ENCODE results near the gene TBX10.

Gene TBX10

DNA sequence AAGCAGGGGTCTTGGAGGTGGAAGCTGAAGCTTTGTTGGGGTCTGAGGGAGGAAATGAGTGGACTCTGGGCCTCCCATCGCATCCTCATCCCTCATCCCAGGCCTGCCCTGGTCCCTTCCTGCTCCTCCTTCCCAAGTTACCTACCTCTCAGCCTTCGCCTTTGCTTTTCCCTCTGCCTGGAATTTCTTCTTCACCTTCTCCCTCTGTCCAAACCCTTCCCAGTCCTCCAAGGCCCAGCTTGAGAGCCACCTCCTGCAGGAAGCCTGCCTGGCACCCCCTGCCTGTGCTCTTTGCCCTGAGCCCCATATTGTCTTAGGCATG is 7.7 kb downstream of the TBX10 start:
- Histone ChIP-seq H3K9me3 (ENCODE audit: insufficient read depth, low read length) (no peaks in the 10 kb centered on the region), H3K4me1 (ENCODE audit: insufficient read depth, insufficient read length) (peaks cover 16% of the 10 kb centered on the region), H3K9ac (ENCODE audit: insufficient read length, low read depth) (peak overlapping the region; percentile 83), H3K36me3 (ENCODE audit: insufficient read depth, insufficient read length, low read length) (peaks cover 4% of the 10 kb centered on the region), H3K27me3 (ENCODE audit: insufficient read depth, insufficient read length) (no peaks in the 10 kb centered on the region), H3K4me3 (ENCODE audit: insufficient read length, low read depth) (peak overlapping the region; percentile 53)
- no peak for TF ChIP-seq SUZ12 (IDR thresholded peaks at IDR 0.05; ENCODE audit: extremely low read depth, insufficient read depth, insufficient read length)
- DNase-seq (ENCODE audit: low read depth, low spot score) = no peak

DNA sequence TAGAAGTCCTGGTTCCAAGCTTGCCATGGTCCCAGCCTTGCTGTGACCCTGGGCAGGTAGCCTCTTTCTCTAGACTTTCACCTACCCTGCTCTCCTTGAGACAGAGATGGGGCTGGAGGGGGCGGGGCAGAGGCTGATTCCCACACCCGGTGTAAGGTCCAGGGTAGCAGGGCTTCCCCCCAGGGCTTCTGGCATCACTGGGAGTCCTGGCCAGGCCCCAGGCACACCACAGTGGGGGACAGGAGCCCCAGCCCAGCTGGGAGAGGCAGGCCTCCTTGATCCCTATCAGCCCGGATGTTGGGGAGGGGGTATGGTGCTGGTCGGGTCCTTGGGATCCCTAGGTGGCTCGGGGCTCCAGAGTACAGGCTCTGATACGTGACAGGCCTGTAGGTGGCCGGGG is 8.2 kb downstream of the TBX10 start:
- Histone ChIP-seq H3K27me3 (ENCODE audit: insufficient read depth, insufficient read length) (no peaks in the 10 kb centered on the region), H3K9me3 (ENCODE audit: insufficient read depth, low read length) (no peaks in the 10 kb centered on the region), H3K9ac (ENCODE audit: insufficient read length, low read depth) (peak overlapping the region; percentile 83), H3K4me1 (ENCODE audit: insufficient read depth, insufficient read length) (peaks cover 16% of the 10 kb centered on the region), H3K36me3 (ENCODE audit: insufficient read depth, insufficient read length, low read length) (peaks cover 4% of the 10 kb centered on the region), H3K4me3 (ENCODE audit: insufficient read length, low read depth) (peak overlapping the region; percentile 53)
- TF ChIP-seq YY1 (IDR thresholded peaks at IDR 0.05; ENCODE audit: insufficient read depth, insufficient read length) (no peak), SUZ12 (IDR thresholded peaks at IDR 0.05; ENCODE audit: extremely low read depth, insufficient read depth, insufficient read length) (no peak), ZNF274 (IDR thresholded peaks at IDR 0.05; ENCODE audit: low read depth, low read length) (no peak)
- no peak for DNase-seq (ENCODE audit: low read depth, low spot score)

DNA sequence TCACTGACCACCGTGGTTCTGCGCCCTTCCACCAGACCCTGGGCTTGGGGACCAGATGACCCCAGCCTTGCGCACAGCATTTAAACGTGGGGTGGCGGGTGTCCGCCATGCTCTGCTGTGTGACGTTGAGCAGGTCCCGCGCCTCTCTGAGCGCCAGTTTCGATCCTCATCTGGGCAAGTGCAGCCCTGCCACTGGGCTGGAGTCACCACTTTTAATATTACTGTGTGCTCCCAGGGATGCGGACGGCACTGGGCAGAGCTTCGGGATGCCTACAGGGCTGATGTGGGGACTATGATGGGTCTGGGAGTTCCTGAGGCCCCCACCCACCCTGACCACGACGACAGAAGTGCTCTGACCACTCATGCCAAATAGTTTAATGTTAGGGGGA is 8.6 kb downstream of the TBX10 start:
- no peaks in the 10 kb centered on the region for H3K27me3 ChIP-seq (ENCODE audit: insufficient read depth, insufficient read length)
- TF ChIP-seq YY1 (IDR thresholded peaks at IDR 0.05; ENCODE audit: insufficient read depth, insufficient read length) = no peak
- no peak for TF ChIP-seq SUZ12 (IDR thresholded peaks at IDR 0.05; ENCODE audit: extremely low read depth, insufficient read depth, insufficient read length)
- TF ChIP-seq ZNF274 (IDR thresholded peaks at IDR 0.05; ENCODE audit: low read depth, low read length) = no peak
- peak overlapping the region; percentile 83 for H3K9ac ChIP-seq (ENCODE audit: insufficient read length, low read depth)
- DNase-seq (ENCODE audit: low read depth, low spot score) = no peak
- peaks cover 4% of the 10 kb centered on the region for H3K36me3 ChIP-seq (ENCODE audit: insufficient read depth, insufficient read length, low read length)
- H3K9me3 ChIP-seq (ENCODE audit: insufficient read depth, low read length) = no peaks in the 10 kb centered on the region
- peak overlapping the region; percentile 53 for H3K4me3 ChIP-seq (ENCODE audit: insufficient read length, low read depth)
- peaks cover 16% of the 10 kb centered on the region for H3K4me1 ChIP-seq (ENCODE audit: insufficient read depth, insufficient read length)

DNA sequence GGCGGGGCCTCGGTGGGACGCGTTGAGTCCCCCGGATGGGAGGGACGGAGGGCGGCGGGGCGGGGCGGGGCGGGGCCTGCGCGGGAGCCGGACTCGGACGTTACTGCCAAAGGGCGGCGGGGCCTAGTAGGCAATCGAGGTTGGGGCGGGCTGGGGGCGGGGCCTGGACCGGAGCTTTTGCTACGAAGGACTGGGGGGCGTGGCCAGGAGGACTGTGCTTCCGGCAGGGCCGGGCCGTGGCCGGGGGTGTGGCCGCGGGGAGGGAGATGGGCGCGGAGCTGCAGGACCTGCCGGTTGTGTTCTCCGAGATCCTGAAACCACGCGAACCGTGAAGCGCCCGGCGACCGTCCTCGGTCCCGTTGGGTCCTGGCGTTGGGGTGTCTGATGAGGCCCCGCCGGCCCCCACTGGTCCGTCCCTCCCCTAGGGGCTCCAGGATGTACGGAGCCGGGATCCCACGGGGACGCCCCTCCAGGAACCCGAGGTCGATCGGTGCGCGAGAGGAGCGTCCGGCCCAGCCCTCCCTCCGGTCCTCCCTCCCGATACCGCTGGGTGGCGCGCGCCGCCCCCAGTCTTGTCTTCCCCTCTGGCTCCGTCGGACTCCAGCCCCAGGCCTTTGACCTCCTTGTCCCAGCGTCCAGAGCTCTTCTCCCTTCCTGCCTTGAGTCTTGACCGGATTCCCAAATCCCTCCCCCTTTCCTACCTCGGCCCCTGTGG is 9.2 kb downstream of the TBX10 start:
- Histone ChIP-seq H3K4me1 (ENCODE audit: insufficient read depth, insufficient read length) (peaks cover 16% of the 10 kb centered on the region), H3K27me3 (ENCODE audit: insufficient read depth, insufficient read length) (no peaks in the 10 kb centered on the region), H3K9me3 (ENCODE audit: insufficient read depth, low read length) (no peaks in the 10 kb centered on the region), H3K4me3 (ENCODE audit: insufficient read length, low read depth) (peak overlapping the region; percentile 53), H3K9ac (ENCODE audit: insufficient read length, low read depth) (peak overlapping the region; percentile 83), H3K36me3 (ENCODE audit: insufficient read depth, insufficient read length, low read length) (peaks cover 5% of the 10 kb centered on the region)
- TF ChIP-seq SUZ12 (IDR thresholded peaks at IDR 0.05; ENCODE audit: extremely low read depth, insufficient read depth, insufficient read length) (no peak), ZNF274 (IDR thresholded peaks at IDR 0.05; ENCODE audit: low read depth, low read length) (no peak), YY1 (IDR thresholded peaks at IDR 0.05; ENCODE audit: insufficient read depth, insufficient read length) (no peak)
- peak; percentile 96 for DNase-seq (ENCODE audit: low read depth, low spot score)

DNA sequence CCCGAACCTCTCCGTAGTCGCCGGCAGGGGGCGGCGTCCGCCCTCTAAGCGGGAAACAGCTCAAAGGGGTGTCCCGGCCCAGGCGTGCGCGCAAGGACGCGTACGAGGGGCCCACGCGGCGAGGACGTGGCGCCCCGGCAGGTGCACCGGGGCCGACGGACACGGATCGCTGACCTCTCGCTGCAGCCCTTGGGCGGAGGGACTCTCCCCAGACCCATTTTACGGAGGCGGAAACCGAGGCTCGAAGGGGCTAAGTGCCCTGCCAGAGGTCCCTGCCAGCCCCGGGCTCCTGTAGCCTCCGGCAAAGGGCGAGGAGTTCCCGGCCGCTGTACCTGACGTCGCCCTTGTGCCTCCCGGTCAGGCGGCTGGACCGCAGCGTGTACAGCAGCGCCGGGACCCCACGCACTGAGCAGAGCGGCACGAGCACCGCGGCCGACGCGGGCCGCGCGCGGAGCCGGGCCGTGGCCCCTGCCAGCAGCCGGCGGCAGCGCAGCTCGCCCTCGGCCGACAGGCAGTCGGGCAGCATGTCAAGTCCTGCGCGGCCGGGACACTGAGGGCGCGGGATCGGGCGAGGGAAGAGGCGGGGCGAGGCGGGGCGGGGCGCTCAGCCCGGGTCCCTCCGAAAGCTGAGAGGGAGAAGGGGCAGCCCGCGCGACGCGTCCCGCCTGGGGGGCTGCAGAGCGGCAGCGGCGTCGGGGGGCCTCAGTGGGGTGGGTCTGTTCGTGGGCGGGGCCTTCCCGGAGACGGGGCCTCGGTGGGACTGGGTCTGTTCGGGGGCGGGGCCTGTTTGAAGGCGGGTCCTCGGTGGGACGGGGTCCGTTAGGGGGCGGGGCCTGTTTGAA is 10.0 kb downstream of the TBX10 start, which contains the start of gene NUDT8:
TSS of gene NUDT8 (minus strand) at position 552 of the 842 bp plus-strand sequence. CDS start at position 526, 26 bp downstream.
- H3K9me3 ChIP-seq (ENCODE audit: insufficient read depth, low read length) = no peaks in the 10 kb centered on the region
- H3K4me3 ChIP-seq (ENCODE audit: insufficient read length, low read depth) = peak within 1 kb of the TSS; percentile 68
- peaks cover 7% of the 10 kb centered on the region for H3K36me3 ChIP-seq (ENCODE audit: insufficient read depth, insufficient read length, low read length)
- DNase-seq (ENCODE audit: low read depth, low spot score) = no peak
- H3K27me3 ChIP-seq (ENCODE audit: insufficient read depth, insufficient read length) = no peaks in the 10 kb centered on the region
- TF ChIP-seq YY1 (IDR thresholded peaks at IDR 0.05; ENCODE audit: insufficient read depth, insufficient read length) = no peak
- no peak for TF ChIP-seq ZNF274 (IDR thresholded peaks at IDR 0.05; ENCODE audit: low read depth, low read length)
- no peak for TF ChIP-seq SUZ12 (IDR thresholded peaks at IDR 0.05; ENCODE audit: extremely low read depth, insufficient read depth, insufficient read length)
- H3K4me1 ChIP-seq (ENCODE audit: insufficient read depth, insufficient read length) = peaks cover 16% of the 10 kb centered on the region
- peak within 1 kb of the TSS; percentile 83 for H3K9ac ChIP-seq (ENCODE audit: insufficient read length, low read depth)

DNA sequence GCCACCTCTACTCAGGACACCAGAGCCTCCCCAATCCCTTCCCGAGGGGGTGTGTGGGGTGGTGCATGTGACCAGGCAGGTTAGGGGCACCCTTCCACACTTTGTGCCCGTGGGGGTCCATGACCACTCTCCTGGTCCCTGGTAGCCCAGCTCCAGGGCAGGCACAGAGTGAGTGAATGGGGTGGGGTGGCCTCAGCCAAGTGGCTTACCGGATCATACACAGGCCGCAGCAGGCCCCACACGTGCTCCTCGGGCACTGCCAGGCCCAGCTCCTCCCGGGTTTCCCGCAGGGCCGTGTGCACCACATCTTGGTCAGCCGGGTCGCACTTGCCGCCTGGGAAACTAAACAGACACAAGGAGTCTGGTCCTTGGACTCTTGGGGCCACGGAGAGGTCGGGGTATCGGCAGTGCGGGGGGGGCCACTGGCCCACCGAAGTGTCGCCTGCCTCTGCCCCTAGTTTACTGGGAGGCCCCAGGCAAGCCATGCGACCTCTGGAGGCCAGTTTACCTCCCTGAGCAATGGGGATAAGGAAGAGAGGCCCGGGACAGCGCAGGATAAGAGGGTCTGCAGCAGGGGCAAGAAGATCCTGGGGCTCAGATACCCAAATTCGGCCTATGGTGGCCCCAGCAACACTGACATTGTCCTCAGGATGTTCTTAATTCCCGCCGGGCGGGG is 10.7 kb downstream of the TBX10 start:
- Histone ChIP-seq H3K36me3 (ENCODE audit: insufficient read depth, insufficient read length, low read length) (peaks cover 7% of the 10 kb centered on the region), H3K9ac (ENCODE audit: insufficient read length, low read depth) (peak overlapping the region; percentile 83), H3K4me1 (ENCODE audit: insufficient read depth, insufficient read length) (peaks cover 16% of the 10 kb centered on the region), H3K4me3 (ENCODE audit: insufficient read length, low read depth) (peak overlapping the region; percentile 68), H3K27me3 (ENCODE audit: insufficient read depth, insufficient read length) (no peaks in the 10 kb centered on the region), H3K9me3 (ENCODE audit: insufficient read depth, low read length) (no peaks in the 10 kb centered on the region)
- TF ChIP-seq YY1 (IDR thresholded peaks at IDR 0.05; ENCODE audit: insufficient read depth, insufficient read length) (no peak), SUZ12 (IDR thresholded peaks at IDR 0.05; ENCODE audit: extremely low read depth, insufficient read depth, insufficient read length) (no peak), ZNF274 (IDR thresholded peaks at IDR 0.05; ENCODE audit: low read depth, low read length) (no peak)
- no peak for DNase-seq (ENCODE audit: low read depth, low spot score)

Measured in NT2/D1 (cell line).